ENCODE measurements around the gene QRFP.
A peak's percentile ranks its signal among the peaks of the same experiment; 100 is the strongest.

The QRFP gene

DNA sequence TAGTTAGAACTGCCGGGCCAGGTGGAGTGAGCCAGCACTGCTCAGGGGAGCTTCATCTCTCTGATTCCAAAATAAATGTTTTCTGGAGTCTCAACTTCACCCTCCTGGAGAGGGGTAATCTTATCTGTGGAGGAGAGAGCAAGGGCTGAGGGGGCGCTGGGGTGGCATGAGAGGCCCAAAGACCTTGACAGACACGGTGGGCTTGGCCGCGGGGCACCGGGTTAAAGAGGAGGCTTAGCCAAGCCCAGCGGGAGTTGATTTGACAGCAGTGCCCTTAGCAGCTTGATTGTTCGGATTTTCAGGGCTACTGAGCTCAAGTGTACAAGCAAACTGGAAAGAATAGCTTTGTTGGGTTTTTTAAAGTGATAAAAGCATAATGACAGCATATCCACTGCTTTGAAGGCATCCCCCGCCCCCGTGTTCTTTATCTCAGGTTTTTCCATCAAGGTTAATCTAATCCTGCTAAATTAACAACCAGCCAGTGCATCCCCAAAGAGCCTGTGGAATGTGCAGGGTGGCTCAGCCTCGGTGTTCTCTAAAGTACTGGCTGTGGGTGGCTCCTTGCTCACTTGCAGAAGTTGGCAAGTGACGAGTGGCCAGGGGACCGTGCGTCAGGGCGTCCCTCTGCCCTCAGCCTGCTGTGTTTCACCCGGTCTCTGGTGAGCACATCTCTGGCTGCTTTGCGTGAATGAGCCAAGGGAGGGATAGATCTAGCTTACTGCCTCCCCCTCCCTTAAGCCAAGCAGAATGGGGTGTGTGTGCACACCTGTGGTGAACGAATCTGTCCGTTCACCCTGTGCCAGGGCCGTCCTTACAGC lies 5.5 kb downstream of the QRFP start:
- no peak for DNase-seq (ENCODE audit: low spot score)

- no peak for DNase-seq (ENCODE audit: low spot score)
These were observed 6.5 kb downstream of the QRFP start for GRCh38 chr9:130890124-130890523.

GRCh38 chr9:130888146-130888885 lies 8.3 kb downstream of the QRFP start:
- DNase-seq (ENCODE audit: low spot score) = no peak

DNA sequence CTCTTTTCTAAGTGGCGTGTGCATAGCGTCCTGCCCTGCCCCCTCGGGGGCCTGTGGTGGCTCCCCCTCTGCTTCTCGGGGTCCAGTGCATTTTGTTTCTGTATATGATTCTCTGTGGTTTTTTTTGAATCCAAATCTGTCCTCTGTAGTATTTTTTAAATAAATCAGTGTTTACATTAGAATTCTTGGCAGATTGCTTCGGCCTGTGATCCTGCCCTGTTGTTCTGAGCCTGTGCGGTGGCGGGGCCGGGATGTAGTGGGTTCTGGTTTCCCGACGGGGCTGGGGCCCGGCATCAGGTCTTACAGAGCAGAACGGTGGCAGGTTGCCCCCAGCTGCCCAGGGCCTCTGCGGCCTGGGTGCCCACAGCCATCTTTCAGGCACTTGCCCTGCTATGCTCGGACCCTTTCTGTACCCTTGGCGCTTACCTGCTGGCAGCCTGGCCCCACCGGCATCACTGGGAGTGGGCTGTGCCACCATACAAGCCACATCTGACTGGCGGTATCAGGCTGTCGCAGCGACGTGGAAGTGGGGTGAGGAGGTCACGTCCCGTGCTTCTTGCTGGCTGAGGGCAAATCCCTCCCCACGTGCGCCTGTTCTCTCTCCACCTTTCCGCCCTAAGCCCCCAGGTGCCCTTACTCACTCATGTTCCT lies 9.0 kb downstream of the QRFP start:
- no peak for DNase-seq (ENCODE audit: low spot score)

- DNase-seq (ENCODE audit: low spot score) = no peak
These were observed 9.6 kb downstream of the QRFP start for GRCh38 chr9:130886981-130887380.

- DNase-seq (ENCODE audit: low spot score) = no peak
These were observed 10.9 kb downstream of the QRFP start for GRCh38 chr9:130885484-130886375.

- peak; percentile 50 for DNase-seq (ENCODE audit: low spot score)
These were observed 11.8 kb downstream of the QRFP start for GRCh38 chr9:130884542-130885483.

DNA sequence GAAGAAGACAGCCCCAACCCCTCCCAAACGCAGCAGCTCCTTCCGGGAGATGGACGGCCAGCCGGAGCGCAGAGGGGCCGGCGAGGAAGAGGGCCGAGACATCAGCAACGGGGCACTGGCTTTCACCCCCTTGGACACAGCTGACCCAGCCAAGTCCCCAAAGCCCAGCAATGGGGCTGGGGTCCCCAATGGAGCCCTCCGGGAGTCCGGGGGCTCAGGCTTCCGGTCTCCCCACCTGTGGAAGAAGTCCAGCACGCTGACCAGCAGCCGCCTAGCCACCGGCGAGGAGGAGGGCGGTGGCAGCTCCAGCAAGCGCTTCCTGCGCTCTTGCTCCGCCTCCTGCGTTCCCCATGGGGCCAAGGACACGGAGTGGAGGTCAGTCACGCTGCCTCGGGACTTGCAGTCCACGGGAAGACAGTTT lies 12.5 kb downstream of the QRFP start:
- no peak for DNase-seq (ENCODE audit: low spot score)

DNA sequence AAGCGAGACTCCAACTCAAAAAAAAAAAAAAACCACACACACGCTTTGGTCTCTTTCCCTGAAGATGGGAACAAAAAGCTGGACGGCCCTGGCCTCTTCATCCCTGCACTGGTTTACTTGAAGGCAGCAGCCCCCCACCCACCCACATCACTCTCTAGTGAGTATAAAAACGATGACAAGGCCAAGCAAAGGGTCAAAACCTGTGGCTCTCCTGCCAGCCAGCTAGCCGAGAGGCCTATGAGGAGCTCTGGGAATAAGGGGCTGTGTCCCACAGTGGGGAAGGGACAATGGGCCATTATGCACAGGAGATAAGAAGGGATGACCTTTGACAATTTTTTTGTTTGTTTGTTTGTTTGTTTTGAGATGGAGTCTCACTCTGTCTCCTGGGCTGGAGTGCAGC lies 13.1 kb downstream of the QRFP start:
- no peak for DNase-seq (ENCODE audit: low spot score)

DNA sequence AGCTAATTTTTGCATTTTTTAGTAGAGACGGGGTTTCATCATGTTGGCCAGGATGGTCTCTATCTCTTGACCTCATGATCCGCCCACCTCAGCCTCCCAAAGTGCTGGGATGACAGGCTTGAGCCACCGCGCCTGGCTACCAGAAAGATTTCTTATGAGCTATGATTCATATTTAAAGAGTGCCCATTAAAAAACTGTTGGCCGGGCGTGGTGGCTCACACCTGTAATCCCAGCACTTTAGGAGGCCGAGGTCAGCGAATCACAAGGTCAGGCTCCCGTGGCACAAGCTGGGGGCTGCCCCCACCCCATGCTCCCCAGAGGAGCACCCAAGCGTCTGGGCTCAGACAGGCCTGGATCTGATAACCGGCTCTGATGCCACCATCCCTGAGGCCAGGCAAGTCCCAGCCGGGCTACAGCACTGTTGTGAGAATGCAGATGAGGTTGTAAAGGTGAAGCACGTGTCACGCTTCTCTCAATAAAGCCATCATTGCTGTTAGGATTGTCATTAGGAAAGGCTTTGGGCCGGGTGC lies 13.9 kb downstream of the QRFP start:
- no peak for DNase-seq (ENCODE audit: low spot score)

DNA sequence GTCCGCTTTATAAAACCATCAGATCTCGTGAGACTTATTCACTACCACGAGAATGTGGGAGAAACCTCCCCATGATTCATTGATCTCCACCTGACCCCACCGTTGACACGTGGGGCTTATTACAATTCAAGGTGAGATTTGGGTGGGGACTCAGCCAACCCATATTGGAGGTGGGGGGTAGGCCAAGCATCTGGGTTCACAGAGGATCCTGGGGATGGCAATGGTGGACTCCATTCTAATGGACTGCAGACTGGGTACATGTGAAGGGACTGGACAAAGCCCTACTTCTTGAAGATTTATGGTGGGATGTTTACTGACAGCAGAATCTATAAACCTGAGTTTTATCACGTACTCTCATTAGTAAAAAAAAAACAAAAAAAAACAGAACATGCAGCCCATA lies 15.1 kb downstream of the QRFP start:
- no peak for DNase-seq (ENCODE audit: low spot score)

DNA sequence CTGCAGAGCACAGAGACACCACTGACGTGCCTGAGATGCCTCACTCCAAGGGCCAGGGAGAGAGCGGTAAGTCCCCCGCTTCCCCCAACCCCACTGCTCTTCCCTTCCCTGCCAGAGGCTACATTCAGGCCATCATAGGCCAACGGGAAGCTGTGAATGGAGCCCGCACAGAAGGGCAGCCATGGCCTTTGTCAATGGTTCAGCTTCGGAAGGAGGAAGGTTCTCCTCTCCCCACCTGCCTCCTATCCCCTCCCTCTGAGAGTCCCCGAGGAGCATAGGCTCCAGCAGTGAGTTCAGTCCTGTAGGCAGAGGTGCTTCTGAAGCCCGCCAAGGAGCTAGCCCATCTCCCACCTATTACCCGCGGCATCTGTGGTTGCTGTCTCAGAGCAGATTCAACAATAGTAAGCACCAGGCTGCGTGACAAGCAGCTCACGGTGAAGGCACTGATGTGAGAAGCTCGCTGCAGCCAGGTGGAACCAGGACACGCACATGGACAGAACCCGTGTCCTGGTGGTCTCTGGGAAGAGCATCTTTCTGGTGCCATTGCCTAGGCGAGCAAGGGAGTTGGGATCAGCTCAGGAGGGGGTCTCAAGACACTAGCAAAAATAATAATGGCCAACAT lies 15.9 kb downstream of the QRFP start:
- no peak for DNase-seq (ENCODE audit: low spot score)

- no peak for DNase-seq (ENCODE audit: low spot score)
These were observed 16.7 kb downstream of the QRFP start for GRCh38 chr9:130879863-130880411.

DNA sequence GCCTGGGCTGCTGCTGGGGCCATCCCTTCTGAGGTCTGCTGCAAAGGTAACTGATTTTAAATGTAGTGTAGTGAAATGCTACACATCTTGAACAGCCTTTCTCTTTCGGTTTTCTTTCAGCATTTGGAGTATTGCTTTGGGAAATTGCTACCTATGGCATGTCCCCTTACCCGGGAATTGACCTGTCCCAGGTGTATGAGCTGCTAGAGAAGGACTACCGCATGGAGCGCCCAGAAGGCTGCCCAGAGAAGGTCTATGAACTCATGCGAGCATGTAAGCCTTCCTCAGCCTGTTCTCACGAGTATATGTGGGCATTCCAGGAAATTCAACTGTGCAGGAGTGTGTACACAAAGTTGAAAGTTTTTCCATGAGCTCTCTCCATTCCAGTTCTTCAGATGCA lies 18.3 kb downstream of the QRFP start:
- DNase-seq (ENCODE audit: low spot score) = no peak

DNA sequence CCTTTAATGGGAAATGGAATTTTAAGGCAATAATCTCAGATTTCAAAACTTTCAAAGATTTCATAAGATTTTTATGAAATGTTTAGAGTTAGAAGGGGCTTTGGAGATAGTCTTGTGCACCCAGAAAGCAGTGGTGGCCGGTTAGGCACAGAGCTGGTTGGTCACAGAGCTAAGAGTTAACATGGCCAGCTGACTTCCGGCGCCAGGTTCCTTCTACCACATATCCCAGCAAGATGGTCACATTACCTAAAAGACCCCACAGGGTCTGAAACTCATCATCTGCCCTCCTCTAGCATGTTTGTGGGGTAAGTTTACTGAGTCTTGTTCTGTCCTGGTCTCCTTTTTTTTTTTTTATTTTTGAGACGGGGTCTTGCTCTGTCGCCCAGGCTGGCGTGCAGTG lies 19.3 kb downstream of the QRFP start:
- no peak for DNase-seq (ENCODE audit: low spot score)

DNA sequence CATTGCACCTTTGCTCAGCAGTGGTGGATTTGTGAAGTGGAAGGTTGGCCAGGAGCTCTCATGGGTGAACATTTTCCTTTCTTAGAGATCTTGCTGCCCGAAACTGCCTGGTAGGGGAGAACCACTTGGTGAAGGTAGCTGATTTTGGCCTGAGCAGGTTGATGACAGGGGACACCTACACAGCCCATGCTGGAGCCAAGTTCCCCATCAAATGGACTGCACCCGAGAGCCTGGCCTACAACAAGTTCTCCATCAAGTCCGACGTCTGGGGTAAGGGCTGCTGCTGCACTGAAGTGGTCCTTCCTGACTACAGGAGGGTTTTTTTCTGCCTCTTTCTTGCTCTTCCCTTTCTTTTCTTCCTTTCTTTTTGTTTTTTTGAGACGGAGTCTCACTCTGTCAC lies 21.8 kb downstream of the QRFP start:
- DNase-seq (ENCODE audit: low spot score) = no peak

GRCh38 chr9:130873966-130874365 lies 22.6 kb downstream of the QRFP start:
- no peak for DNase-seq (ENCODE audit: low spot score)

DNA sequence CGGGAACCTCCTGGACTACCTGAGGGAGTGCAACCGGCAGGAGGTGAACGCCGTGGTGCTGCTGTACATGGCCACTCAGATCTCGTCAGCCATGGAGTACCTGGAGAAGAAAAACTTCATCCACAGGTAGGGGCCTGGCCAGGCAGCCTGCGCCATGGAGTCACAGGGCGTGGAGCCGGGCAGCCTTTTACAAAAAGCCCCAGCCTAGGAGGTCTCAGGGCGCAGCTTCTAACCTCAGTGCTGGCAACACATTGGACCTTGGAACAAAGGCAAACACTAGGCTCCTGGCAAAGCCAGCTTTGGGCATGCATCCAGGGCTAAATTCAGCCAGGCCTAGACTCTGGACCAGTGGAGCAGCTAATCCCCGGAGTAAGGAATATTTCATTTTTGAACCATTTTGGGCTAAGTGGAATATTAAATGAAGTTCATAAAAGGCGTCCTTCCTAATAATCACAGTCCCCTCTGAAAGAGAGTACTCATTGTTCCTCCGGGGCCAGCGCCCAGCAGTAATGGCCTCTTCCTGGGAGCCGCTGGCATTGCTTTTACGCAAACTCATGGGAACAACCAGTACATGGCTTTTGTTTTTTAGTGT lies 23.6 kb downstream of the QRFP start:
- DNase-seq (ENCODE audit: low spot score) = peak; percentile 72

- no peak for DNase-seq (ENCODE audit: low spot score)
These were observed 24.1 kb downstream of the QRFP start for GRCh38 chr9:130872508-130872907.

Measured in putamen (tissue), 1 donor.